A549 (cell line): ENCODE measurements around the gene PRKAR1B. TPM values are rescaled to one million over a fixed set of nuclear protein-coding genes. Genes with fewer than 3 reads are reported as not detected.

ENCODE experiments used
- ATAC-seq, 2 experiments: fragments of 200-7000 bp in 1 of 2; fragments of >200 bp in 1 of 2; cut with Nextera tagmentation in 1 of 2; cut with Tn5 transposase in 1 of 2; 3 replicates each; pipeline versions ENCODE4 v1.8.0 to v1.9.1; 2018 to 2020; ENCODE audit warnings: mild to moderate bottlenecking in 1 of 2, moderate library complexity in 1 of 2
- CTCF ChIA-PET: fragments of 300-600 bp; sonication (Branson Sonifier 250); formaldehyde crosslinking; extraction: SDS; loops from one replicate; lab custom pipeline; 2021; ENCODE audit warnings: antibody characterized with exemption, inconsistent platforms; lab: Yijun Ruan, JAX
- POLR2A ChIA-PET: fragments of 350-600 bp; formaldehyde crosslinking; extraction: SDS; loops from one replicate; lab custom pipeline; 2021; ENCODE audit warnings: antibody characterized with exemption, inconsistent platforms; lab: Yijun Ruan, JAX
- DNase-seq, 2 experiments: peaks; one replicate each; pipeline versions ENCODE4 v3.0.0 to v3.0.0-alpha.2; 2011 to 2016; ENCODE audit warnings: low read depth in 1 of 2, low spot score in 1 of 2
- FAIRE-seq: peaks from 2 replicates; lab custom pipeline; 2011; peaks lifted over from hg19 to GRCh38; lab: Jason Lieb, UNC
- H3K27ac ChIP-seq, 2 experiments: fragments of >200 bp; sonication (Bioruptor Twin); formaldehyde crosslinking; 3 replicates each; pipeline ENCODE4 v1.5.1; 2016 to 2017
- H3K4me1 ChIP-seq: fragments of >200 bp; sonication (Bioruptor Twin); formaldehyde crosslinking; 3 replicates; pipeline ENCODE4 v1.6.1; 2016
- H3K4me2 ChIP-seq: fragments of >200 bp; sonication (Bioruptor Twin); formaldehyde crosslinking; 3 replicates; pipeline ENCODE4 v1.6.1; 2016
- H3K4me3 ChIP-seq: fragments of >200 bp; sonication (Bioruptor Twin); formaldehyde crosslinking; 3 replicates; pipeline ENCODE4 v1.5.1; 2016
- H3K9me3 ChIP-seq: fragments of >200 bp; sonication (Bioruptor Twin); formaldehyde crosslinking; 3 replicates; pipeline ENCODE4 v1.6.1; 2016
- BHLHE40 ChIP-seq: IDR thresholded peaks from 2 replicates; pipeline ENCODE4 v1.6.1; 2012; ENCODE audit warnings: low read depth, low read length, inconsistent platforms
- CBX2 ChIP-seq: fragments of 200-600 bp; sonication (generic); IDR thresholded peaks from 2 replicates; pipeline ENCODE4 v1.6.1; 2016; ENCODE audit warnings: low read depth, mild to moderate bottlenecking, borderline replicate concordance
- FOXS1 ChIP-seq: fragments of 250-450 bp; sonication (Bioruptor Pico); IDR thresholded peaks from 2 replicates; pipeline ENCODE4 v1.5.0; 2020; ENCODE audit warnings: mild to moderate bottlenecking, moderate library complexity
- HDAC2 ChIP-seq: fragments of 200-600 bp; sonication (generic); IDR thresholded peaks from 2 replicates; pipeline ENCODE4 v1.6.1; 2016
- HOXA7 ChIP-seq: fragments of 250-450 bp; sonication (Bioruptor Pico); IDR thresholded peaks from 2 replicates; pipeline ENCODE4 v1.5.0; 2020; ENCODE audit warnings: mild to moderate bottlenecking, moderate library complexity
- KDM1A ChIP-seq: fragments of 200-600 bp; sonication (generic); IDR thresholded peaks from 2 replicates; pipeline ENCODE4 v1.6.1; 2016; ENCODE audit warnings: low read depth, mild to moderate bottlenecking
- MAFK ChIP-seq: fragments of 450-650 bp; IDR thresholded peaks from 2 replicates; pipeline ENCODE4 v1.6.1; 2014; ENCODE audit not compliant: partially characterized antibody
- MAX ChIP-seq: IDR thresholded peaks from 2 replicates; pipeline ENCODE4 v1.6.1; 2012
- NFE2L2 ChIP-seq: fragments of 150-350 bp; conservative IDR thresholded peaks from 2 replicates; pipeline ENCODE4 v1.6.1; 2014; ENCODE audit warnings: low read length
- NPAS2 ChIP-seq: fragments of 250-450 bp; sonication (Bioruptor Pico); IDR thresholded peaks from 2 replicates; pipeline ENCODE4 v1.8.0; 2022; ENCODE audit warnings: mild to moderate bottlenecking, moderate library complexity, borderline replicate concordance
- PHF8 ChIP-seq: fragments of 200-600 bp; sonication (generic); IDR thresholded peaks from 2 replicates; pipeline ENCODE4 v1.6.1; 2016; ENCODE audit warnings: low read depth, mild to moderate bottlenecking, antibody characterized with exemption, moderate library complexity, borderline replicate concordance
- RCOR1 ChIP-seq: fragments of 150-350 bp; IDR thresholded peaks from 2 replicates; pipeline ENCODE4 v1.6.1; 2014; ENCODE audit warnings: antibody characterized with exemption, low read length, low read depth
- RFX5 ChIP-seq: fragments of 450-650 bp; IDR thresholded peaks from 2 replicates; pipeline ENCODE4 v1.7.1; 2014; ENCODE audit warnings: antibody characterized with exemption, mild to moderate bottlenecking, moderate library complexity
- SREBF2 ChIP-seq: fragments of 450-650 bp; IDR thresholded peaks from 2 replicates; pipeline ENCODE4 v1.6.1; 2014; ENCODE audit warnings: mild to moderate bottlenecking, moderate library complexity
- TP53 ChIP-seq: fragments of 250-450 bp; sonication (Bioruptor Pico); IDR thresholded peaks from 2 replicates; pipeline ENCODE4 v1.5.0; 2021; ENCODE audit warnings: mild to moderate bottlenecking, moderate library complexity
- ZFP36 ChIP-seq: fragments of 450-650 bp; IDR thresholded peaks from 2 replicates; pipeline ENCODE4 v1.6.1; 2014; ENCODE audit warnings: borderline replicate concordance; ENCODE audit not compliant: partially characterized antibody
- ZNF302 ChIP-seq: fragments of 250-450 bp; sonication (Bioruptor Pico); IDR thresholded peaks from 2 replicates; pipeline ENCODE4 v1.9.0; 2021; ENCODE audit warnings: inconsistent platforms, mild to moderate bottlenecking, moderate library complexity
- WGBS: methylation state at CpG from one replicate; pipeline ENCODE4 v1.1.6; 2017; ENCODE audit errors: missing lambda C conversion rate; 5-methylcytosine and 5-hydroxymethylcytosine counted together
- polyA plus RNA-seq, 4 experiments: library from polyadenylated mRNA; depleted of rRNA in 3 of 4; stranded (reverse); fragments of >200 nt; fragmentation: RNase III in 1 of 4; extraction: RNeasy Plus Mini Kit Qiagen cat#74134 plus additional on column Dnase treatment in 1 of 4; gene quantifications; 2 replicates in 3 of 4; 3 replicates in 1 of 4; pipeline ENCODE4 v1.2.3, GENCODE V29; 2011 to 2017
- TF ChIP-seq, protein P1 (sequence below): IDR thresholded peaks from 2 replicates; pipeline ENCODE4 v1.6.1; 2012; ENCODE audit warnings: low read depth, borderline replicate concordance
- TF ChIP-seq, protein P2 (sequence below): fragments of 150-350 bp; IDR thresholded peaks from 2 replicates; pipeline ENCODE4 v1.6.1; 2014; ENCODE audit warnings: low read depth, mild to moderate bottlenecking, low read length
- TF ChIP-seq, protein P3 (sequence below): fragments of >200 bp; sonication (Bioruptor Twin); formaldehyde crosslinking; IDR thresholded peaks from 3 replicates; pipeline ENCODE4 v1.6.1; 2016

PRKAR1B gene
- polyA plus RNA-seq, 2 of the 4 experiments (the other 2 are of a cell fraction): 10.1 to 33.7 TPM

DNA sequence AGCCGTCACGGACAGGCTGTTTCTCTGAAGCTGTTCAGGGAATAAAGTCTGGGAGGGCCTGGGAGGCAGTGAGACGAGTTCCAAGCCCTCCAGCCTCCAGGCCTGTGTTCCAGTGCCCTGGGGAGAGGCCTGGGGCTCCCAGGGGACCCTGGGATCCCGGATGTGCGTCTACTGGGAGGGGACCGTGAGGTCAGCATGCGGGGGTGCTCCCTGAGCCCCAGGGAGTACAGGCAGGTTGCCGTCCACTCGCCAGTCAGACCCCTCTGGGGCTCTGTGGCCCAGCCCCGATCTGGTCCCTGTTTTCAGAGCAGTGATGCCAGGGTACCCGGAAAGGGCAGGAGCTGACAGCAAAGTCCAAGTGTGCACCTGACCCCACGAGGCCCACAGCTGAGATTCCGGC lies 81.5 kb downstream of the PRKAR1B start:
- CTCF ChIA-PET: interaction anchor here (0.9 to 2.9 kb wide), 2 partner anchors 10 to 324 kb away, joined by 3 to 10 read pairs; no protein-coding TSS in a partner anchor
- Histone ChIP-seq H3K9me3 (peaks cover 7% of the 10 kb centered on the region; the same call in 2 of the 3 replicates), H3K4me1 (no peaks in the 10 kb centered on the region), H3K4me2 (no peak overlapping the region), H3K27ac (no peak overlapping the region), H3K4me3 (no peak overlapping the region)
- no peak for ATAC-seq
- no peak for DNase-seq
- TF ChIP-seq FOXS1 (CRISPR knock-in tag): no peak
- TF ChIP-seq ZNF302 (CRISPR knock-in tag): no peak
- no peak for TF ChIP-seq NPAS2 (CRISPR knock-in tag)
- TF ChIP-seq KDM1A: no peak
- TF ChIP-seq RCOR1: no peak
- WGBS: 82% methylated on average over 9 of the region's 13 CpGs
- POLR2A ChIA-PET: no interaction called here
- no peak for FAIRE-seq

- CTCF ChIA-PET: interaction anchor here (1.5 to 2.9 kb wide), 2 partner anchors 312 to 323 kb away, joined by 7 to 10 read pairs; no protein-coding TSS in a partner anchor
- no peak overlapping the region for H3K4me2 ChIP-seq
- no peak overlapping the region for H3K27ac ChIP-seq
- no peak for DNase-seq
- H3K9me3 ChIP-seq: peaks cover 7% of the 10 kb centered on the region; the same call in 2 of the 3 replicates
- no peak overlapping the region for H3K4me3 ChIP-seq
- FAIRE-seq: no peak
- ATAC-seq: no peak
- H3K4me1 ChIP-seq: no peaks in the 10 kb centered on the region
- TF ChIP-seq ZFP36 (no peak), MAFK (no peak), SREBF2 (no peak), MAX (no peak), BHLHE40 (no peak), HDAC2 (no peak), PHF8 (no peak)
- TF ChIP-seq, protein P1, sequence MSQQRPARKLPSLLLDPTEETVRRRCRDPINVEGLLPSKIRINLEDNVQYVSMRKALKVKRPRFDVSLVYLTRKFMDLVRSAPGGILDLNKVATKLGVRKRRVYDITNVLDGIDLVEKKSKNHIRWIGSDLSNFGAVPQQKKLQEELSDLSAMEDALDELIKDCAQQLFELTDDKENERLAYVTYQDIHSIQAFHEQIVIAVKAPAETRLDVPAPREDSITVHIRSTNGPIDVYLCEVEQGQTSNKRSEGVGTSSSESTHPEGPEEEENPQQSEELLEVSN: no peak
- TF ChIP-seq, protein P2, sequence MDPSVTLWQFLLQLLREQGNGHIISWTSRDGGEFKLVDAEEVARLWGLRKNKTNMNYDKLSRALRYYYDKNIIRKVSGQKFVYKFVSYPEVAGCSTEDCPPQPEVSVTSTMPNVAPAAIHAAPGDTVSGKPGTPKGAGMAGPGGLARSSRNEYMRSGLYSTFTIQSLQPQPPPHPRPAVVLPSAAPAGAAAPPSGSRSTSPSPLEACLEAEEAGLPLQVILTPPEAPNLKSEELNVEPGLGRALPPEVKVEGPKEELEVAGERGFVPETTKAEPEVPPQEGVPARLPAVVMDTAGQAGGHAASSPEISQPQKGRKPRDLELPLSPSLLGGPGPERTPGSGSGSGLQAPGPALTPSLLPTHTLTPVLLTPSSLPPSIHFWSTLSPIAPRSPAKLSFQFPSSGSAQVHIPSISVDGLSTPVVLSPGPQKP: no peak
- TF ChIP-seq, protein P3, sequence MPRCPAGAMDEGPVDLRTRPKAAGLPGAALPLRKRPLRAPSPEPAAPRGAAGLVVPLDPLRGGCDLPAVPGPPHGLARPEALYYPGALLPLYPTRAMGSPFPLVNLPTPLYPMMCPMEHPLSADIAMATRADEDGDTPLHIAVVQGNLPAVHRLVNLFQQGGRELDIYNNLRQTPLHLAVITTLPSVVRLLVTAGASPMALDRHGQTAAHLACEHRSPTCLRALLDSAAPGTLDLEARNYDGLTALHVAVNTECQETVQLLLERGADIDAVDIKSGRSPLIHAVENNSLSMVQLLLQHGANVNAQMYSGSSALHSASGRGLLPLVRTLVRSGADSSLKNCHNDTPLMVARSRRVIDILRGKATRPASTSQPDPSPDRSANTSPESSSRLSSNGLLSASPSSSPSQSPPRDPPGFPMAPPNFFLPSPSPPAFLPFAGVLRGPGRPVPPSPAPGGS: no peak
- WGBS: 91% methylated on average over 23 of the region's 35 CpGs
- POLR2A ChIA-PET: no interaction called here
Measured at GRCh38 chr7:644381-645305, 82.4 kb downstream of the PRKAR1B start.

GRCh38 chr7:641966-642365 lies 85.1 kb downstream of the PRKAR1B start:
- ChIA-PET POLR2A (no interaction called here), CTCF (no interaction called here)
- Histone ChIP-seq H3K4me3 (no peak overlapping the region), H3K27ac (no peak overlapping the region), H3K4me1 (peaks cover 2% of the 10 kb centered on the region), H3K9me3 (peaks cover 7% of the 10 kb centered on the region; the same call in 2 of the 3 replicates), H3K4me2 (no peak overlapping the region)
- WGBS: 86% methylated on average over 11 of the region's 11 CpGs
- ATAC-seq (no peak), DNase-seq (no peak), FAIRE-seq (no peak)
- no peak for TF ChIP-seq HOXA7
- TF ChIP-seq TP53 (CRISPR knock-in tag): no peak
- TF ChIP-seq RFX5: no peak
- no peak for TF ChIP-seq CBX2
- no peak for TF ChIP-seq NFE2L2
